WERI-Rb-1 (cell line): ENCODE results near the gene ZFAND2B.

Experiments used
- DNase-seq: peaks from one replicate; pipeline ENCODE4 v3.0.0-alpha.2; 2020
- H3K27ac ChIP-seq: fragments of 250-450 bp; sonication (Bioruptor Pico); 2 replicates; pipeline ENCODE4 v1.5.1; 2020; ENCODE audit warnings: mild to moderate bottlenecking, moderate library complexity
- H3K27me3 ChIP-seq: fragments of 250-450 bp; sonication (Bioruptor Pico); 2 replicates; pipeline ENCODE4 v1.5.1; 2021; ENCODE audit warnings: mild to moderate bottlenecking, low read depth, moderate library complexity; ENCODE audit not compliant: insufficient read depth, severe bottlenecking
- H3K36me3 ChIP-seq: fragments of 250-450 bp; sonication (Bioruptor Pico); 2 replicates; pipeline ENCODE4 v1.5.1; 2020; ENCODE audit warnings: mild to moderate bottlenecking, moderate library complexity
- H3K4me3 ChIP-seq: 2 replicates; pipeline ENCODE4 v1.5.1; 2011; ENCODE audit warnings: low read depth, mild to moderate bottlenecking, control low read depth, low read length
- H3K9me3 ChIP-seq: fragments of 250-450 bp; sonication (Bioruptor Pico); 2 replicates; pipeline ENCODE4 v1.5.1; 2021; ENCODE audit warnings: mild to moderate bottlenecking, moderate library complexity; ENCODE audit not compliant: severe bottlenecking
- CTCF ChIP-seq: IDR thresholded peaks from 2 replicates; pipeline ENCODE4 v1.5.1; 2011; ENCODE audit warnings: low read depth, mild to moderate bottlenecking, control low read depth, inconsistent platforms, low read length

The ZFAND2B gene

GRCh38 chr2:219210196-219210885 lies 3.8 kb downstream of the ZFAND2B start:
- no peak overlapping the region for H3K4me3 ChIP-seq
- H3K27ac ChIP-seq = no peak overlapping the region
- no peak for DNase-seq
- H3K36me3 ChIP-seq = peaks cover 76% of the 10 kb centered on the region
- H3K27me3 ChIP-seq = no peaks in the 10 kb centered on the region
- no peak for TF ChIP-seq CTCF
- no peaks in the 10 kb centered on the region for H3K9me3 ChIP-seq

GRCh38 chr2:219210886-219211362 lies 4.3 kb downstream of the ZFAND2B start:
- Histone ChIP-seq H3K9me3 (no peaks in the 10 kb centered on the region), H3K4me3 (no peak overlapping the region), H3K27me3 (no peaks in the 10 kb centered on the region), H3K27ac (no peak overlapping the region), H3K36me3 (peaks cover 82% of the 10 kb centered on the region)
- TF ChIP-seq CTCF = no peak
- DNase-seq = no peak

GRCh38 chr2:219213026-219213415 lies 6.4 kb downstream of the ZFAND2B start:
- Histone ChIP-seq H3K4me3 (no peak overlapping the region), H3K27me3 (no peaks in the 10 kb centered on the region), H3K36me3 (peaks cover 88% of the 10 kb centered on the region), H3K27ac (no peak overlapping the region), H3K9me3 (no peaks in the 10 kb centered on the region)
- no peak for TF ChIP-seq CTCF
- no peak for DNase-seq

GRCh38 chr2:219213486-219214071 lies 7.0 kb downstream of the ZFAND2B start:
- DNase-seq = no peak
- no peak for TF ChIP-seq CTCF
- H3K27me3 ChIP-seq = no peaks in the 10 kb centered on the region
- no peak overlapping the region for H3K4me3 ChIP-seq
- no peak overlapping the region for H3K27ac ChIP-seq
- no peaks in the 10 kb centered on the region for H3K9me3 ChIP-seq
- H3K36me3 ChIP-seq = peaks cover 83% of the 10 kb centered on the region

GRCh38 chr2:219214141-219214540 lies 7.6 kb downstream of the ZFAND2B start:
- DNase-seq = no peak
- Histone ChIP-seq H3K27me3 (no peaks in the 10 kb centered on the region), H3K27ac (no peak overlapping the region), H3K9me3 (no peaks in the 10 kb centered on the region), H3K36me3 (peaks cover 77% of the 10 kb centered on the region), H3K4me3 (no peak overlapping the region)
- TF ChIP-seq CTCF = no peak
